Duodenal mucosa (tissue), 2 donors: ENCODE data around the gene NUP210.

Experiments
- H3K27ac ChIP-seq: one replicate; pipeline ENCODE4 v1.7.0; 2013; ENCODE audit warnings: low read depth, low read length
- H3K27me3 ChIP-seq, 2 donors: one replicate each; pipeline ENCODE4 v1.7.0; 2013; ENCODE audit warnings: low read length in 2 of 2, control low read depth in 1 of 2; ENCODE audit not compliant: insufficient read depth in 2 of 2, control insufficient read depth in 1 of 2
- H3K36me3 ChIP-seq, 2 donors: one replicate each; pipeline ENCODE4 v1.7.0; 2013; ENCODE audit warnings: low read length in 2 of 2, control low read depth in 1 of 2; ENCODE audit not compliant: insufficient read depth in 2 of 2, control insufficient read depth in 1 of 2
- H3K4me1 ChIP-seq, 2 donors: one replicate each; pipeline ENCODE4 v1.7.0; 2013; ENCODE audit warnings: low read length in 2 of 2, control low read depth in 1 of 2; ENCODE audit not compliant: insufficient read depth in 2 of 2, control insufficient read depth in 1 of 2
- H3K4me3 ChIP-seq, 2 donors: one replicate each; pipeline ENCODE4 v1.7.0; 2013; ENCODE audit warnings: low read length in 2 of 2, low read depth in 1 of 2
- H3K9ac ChIP-seq, 2 donors: one replicate each; pipeline ENCODE4 v1.7.0; 2013; ENCODE audit warnings: low read length in 2 of 2, low read depth in 1 of 2
- H3K9me3 ChIP-seq, 2 donors: one replicate each; pipeline ENCODE4 v1.7.0; 2013; ENCODE audit warnings: low read length in 2 of 2, control low read depth in 1 of 2; ENCODE audit not compliant: control insufficient read depth in 1 of 2

The NUP210 gene

DNA sequence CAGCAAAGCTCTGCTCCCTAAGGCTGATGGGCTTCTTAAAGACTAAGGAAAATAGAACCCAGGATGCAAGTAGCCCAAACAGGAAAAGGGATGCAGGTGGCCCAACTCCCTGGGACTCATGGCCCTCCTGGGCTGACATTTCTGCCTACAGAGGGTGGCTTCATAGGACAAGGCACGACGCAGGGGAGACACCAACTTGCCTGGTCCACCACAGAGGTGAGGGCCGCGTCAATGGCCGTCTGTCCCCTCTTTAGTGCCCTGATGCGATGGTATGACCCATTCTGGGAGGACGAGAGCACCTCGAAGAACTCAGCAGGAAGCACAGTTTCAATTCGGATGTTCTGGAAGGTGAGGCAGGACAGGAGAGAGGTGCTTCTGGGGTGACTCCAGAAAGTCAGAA, 44.0 kb downstream of the NUP210 start:
- Histone ChIP-seq H3K27me3 (no peaks in the 10 kb centered on the region), H3K36me3 (peaks cover 8 to 66% of the 10 kb centered on the region in 2 donors), H3K4me1 (no peaks in the 10 kb centered on the region), H3K9ac (no peak overlapping the region), H3K27ac (no peak overlapping the region), H3K9me3 (no peaks in the 10 kb centered on the region), H3K4me3 (no peak overlapping the region)

DNA sequence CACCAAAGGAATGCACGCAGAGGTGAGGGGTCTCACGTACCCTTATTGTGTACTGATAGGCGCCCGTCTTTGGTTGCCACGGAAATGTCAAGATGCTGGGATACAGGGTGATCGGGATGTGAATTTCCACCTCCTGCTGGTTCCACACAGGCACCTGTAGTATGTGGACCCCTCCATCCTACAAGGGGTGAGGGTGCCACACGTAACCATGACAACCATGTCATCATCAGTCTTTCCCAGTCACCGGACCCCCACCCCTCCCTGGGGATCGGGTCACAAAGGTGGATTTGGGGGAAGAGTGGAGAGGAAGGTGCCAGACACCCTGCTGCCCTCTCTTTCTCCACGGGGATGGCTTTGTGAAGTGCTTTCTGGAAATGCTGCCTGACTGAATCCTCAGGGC, 44.7 kb downstream of the NUP210 start:
- Histone ChIP-seq H3K4me1 (no peaks in the 10 kb centered on the region), H3K27ac (no peak overlapping the region), H3K9ac (no peak overlapping the region), H3K9me3 (no peaks in the 10 kb centered on the region), H3K27me3 (no peaks in the 10 kb centered on the region), H3K36me3 (peaks cover 8 to 70% of the 10 kb centered on the region in 2 donors), H3K4me3 (no peak overlapping the region)

DNA sequence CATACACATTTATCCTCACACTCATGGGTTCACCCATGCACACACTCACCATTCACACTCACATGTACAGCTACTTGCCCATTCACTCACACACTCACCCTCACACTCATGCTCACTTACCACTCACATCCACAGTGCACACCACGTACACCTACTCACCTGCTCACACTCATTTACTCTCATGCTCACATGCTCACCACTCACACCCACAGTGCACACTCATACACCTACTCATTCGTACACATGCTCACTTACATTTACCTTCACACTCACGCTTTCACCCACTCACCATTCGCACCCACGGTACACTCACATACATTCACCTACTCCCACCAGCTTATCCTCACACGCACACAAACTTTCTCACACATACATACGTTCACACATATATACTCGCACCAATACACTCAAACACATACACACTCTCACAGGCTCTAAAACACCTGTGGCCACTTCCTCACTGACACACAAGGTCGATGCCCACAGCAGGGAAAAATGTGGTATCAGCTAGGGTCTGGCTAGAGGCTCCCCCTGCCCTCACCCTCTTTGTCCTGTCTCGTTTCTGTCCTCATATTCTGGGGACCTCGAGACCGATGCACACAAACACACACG, 46.0 kb downstream of the NUP210 start:
- Histone ChIP-seq H3K9ac (no peak overlapping the region), H3K4me1 (no peaks in the 10 kb centered on the region), H3K27me3 (no peaks in the 10 kb centered on the region), H3K27ac (no peak overlapping the region), H3K4me3 (no peak overlapping the region), H3K9me3 (no peaks in the 10 kb centered on the region), H3K36me3 (peaks cover 8 to 70% of the 10 kb centered on the region in 2 donors)

DNA sequence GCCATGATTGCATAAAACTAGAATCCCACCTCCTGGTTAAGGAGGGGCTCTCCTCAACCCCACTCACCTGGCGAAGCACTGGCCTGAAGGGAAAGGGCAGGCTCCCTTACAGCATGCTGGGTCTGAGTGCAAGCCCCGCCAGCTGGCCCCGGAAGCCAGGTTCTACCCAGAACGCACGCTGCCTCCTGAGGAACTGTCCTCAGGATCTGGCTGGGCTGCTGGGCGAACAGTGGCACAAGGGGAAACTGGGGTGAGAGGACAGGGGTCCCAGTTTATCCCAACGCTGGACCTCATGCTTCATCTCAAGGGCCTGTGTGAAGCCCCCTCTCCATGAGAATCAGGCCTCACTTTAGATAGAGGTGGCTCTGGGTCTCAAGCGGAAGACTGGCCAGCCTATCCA, 47.5 kb downstream of the NUP210 start:
- Histone ChIP-seq H3K4me1 (no peaks in the 10 kb centered on the region), H3K36me3 (peaks cover 4 to 66% of the 10 kb centered on the region in 2 donors), H3K4me3 (no peak overlapping the region), H3K9ac (no peak overlapping the region), H3K27me3 (no peaks in the 10 kb centered on the region), H3K27ac (no peak overlapping the region), H3K9me3 (no peaks in the 10 kb centered on the region)

DNA sequence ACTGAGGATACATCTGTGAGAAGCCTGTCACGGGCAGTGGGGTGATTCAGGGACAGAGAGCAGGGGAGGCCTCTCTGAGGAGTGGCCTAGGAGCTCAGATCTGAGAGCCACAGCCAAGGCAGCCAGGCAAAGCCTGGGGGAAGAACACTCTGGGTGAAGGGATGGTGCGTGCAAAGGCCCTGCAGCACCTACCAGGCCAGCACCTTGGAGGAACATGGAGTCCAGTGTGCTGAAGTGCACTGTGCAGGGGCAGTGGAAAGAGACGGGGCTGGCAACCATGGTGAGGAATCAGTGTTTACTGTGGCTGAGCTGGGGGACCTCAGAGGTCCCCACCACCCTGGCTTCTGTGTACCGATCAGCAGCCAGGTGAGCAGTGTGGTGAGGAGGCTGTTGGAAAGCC, 48.0 kb downstream of the NUP210 start:
- Histone ChIP-seq H3K4me1 (no peaks in the 10 kb centered on the region), H3K9me3 (no peaks in the 10 kb centered on the region), H3K36me3 (peaks cover 4 to 66% of the 10 kb centered on the region in 2 donors), H3K27me3 (no peaks in the 10 kb centered on the region), H3K4me3 (no peak overlapping the region), H3K27ac (no peak overlapping the region), H3K9ac (no peak overlapping the region)

DNA sequence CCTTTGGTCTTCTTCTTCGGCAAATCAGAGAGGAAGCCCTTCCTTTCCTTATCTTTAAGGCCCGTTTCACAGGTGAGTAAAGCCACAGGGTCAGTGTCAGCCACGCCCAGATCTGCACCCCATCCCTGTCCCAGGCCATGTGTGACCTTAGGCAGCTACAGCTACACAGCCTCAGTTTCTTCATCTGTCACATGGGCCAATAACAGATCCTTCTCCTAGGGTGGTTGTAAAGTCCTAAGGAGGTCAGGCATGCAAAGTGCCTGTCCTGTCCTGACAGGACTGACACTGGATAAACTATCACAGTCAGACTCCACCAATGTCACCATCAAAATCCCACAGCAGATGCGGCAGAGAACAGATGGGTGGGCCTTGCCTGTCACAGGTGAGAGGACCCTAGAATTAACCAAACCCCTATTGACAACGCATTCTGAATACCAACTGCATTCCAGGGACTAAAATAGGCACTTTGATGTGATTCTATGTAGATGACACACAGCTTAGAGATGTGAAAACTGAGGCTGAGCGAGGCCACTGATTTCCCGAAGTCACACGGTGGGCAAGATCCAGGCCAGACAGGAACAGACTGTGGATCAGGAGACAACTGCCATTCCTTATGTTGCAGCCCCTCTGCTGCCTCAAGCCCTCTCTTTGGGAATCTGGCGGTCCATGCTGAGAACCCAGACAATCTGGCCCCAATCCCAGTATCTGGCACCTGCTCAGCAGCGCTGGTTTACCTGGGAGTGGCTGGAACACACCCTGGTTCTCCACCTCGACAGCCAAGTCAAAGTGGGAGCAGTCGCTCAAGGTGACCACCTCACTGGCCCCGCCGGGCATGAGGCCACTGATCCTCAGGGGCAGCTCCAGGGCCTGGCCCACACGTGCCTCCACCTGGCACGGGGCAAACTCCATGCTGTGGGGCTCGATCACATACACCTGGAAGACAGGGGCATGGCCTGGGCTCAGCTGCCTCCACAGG, 48.7 kb downstream of the NUP210 start:
- Histone ChIP-seq H3K9ac (no peak overlapping the region), H3K27ac (no peak overlapping the region), H3K27me3 (no peaks in the 10 kb centered on the region), H3K4me1 (no peaks in the 10 kb centered on the region), H3K4me3 (no peak overlapping the region), H3K9me3 (no peaks in the 10 kb centered on the region), H3K36me3 (peaks cover 4 to 65% of the 10 kb centered on the region in 2 donors)

DNA sequence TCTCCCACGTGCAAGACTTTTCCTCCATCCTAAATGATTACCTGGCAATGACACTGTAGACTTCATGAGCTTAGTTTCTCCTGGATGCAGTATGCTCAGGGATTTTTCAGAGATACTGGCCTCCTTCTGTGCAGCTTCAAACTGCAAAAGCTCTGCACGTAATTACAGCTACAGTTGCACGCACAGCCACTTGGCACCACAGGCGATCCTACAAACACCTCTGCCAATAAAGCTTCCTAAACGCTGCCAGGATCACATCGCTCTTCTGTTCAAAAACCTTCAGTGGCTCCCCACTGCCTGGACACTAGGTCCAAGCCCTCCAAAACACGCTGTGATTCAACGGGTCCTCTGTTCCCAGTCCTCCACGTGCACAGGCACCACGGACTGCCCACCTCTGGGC, 49.5 kb downstream of the NUP210 start:
- Histone ChIP-seq H3K9me3 (no peaks in the 10 kb centered on the region), H3K27me3 (no peaks in the 10 kb centered on the region), H3K4me3 (no peak overlapping the region), H3K9ac (no peak overlapping the region), H3K27ac (no peak overlapping the region), H3K4me1 (no peaks in the 10 kb centered on the region), H3K36me3 (peaks cover 4 to 60% of the 10 kb centered on the region in 2 donors)

DNA sequence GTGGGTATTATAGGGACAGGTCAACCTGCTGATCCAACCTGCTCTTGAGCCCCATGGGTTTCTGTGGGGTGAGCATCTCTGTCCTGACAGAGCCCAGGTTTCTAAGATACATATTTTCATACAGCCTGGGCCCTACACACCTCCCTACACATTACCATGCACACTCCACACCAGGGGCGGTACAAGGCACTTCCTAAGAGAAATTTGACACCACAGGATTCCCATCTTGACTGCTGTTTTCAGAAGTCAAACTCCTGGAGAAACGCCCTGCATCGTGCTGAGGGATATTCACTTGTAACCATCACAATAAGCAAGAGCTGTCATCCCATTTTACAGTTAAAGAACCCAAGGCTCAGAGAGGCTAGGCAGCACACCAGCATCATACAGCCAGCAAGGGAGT, 50.1 kb downstream of the NUP210 start:
- Histone ChIP-seq H3K9me3 (no peaks in the 10 kb centered on the region), H3K27ac (no peak overlapping the region), H3K4me3 (no peak overlapping the region), H3K27me3 (no peaks in the 10 kb centered on the region), H3K9ac (no peak overlapping the region), H3K36me3 (peaks cover 4 to 61% of the 10 kb centered on the region in 2 donors), H3K4me1 (no peaks in the 10 kb centered on the region)

DNA sequence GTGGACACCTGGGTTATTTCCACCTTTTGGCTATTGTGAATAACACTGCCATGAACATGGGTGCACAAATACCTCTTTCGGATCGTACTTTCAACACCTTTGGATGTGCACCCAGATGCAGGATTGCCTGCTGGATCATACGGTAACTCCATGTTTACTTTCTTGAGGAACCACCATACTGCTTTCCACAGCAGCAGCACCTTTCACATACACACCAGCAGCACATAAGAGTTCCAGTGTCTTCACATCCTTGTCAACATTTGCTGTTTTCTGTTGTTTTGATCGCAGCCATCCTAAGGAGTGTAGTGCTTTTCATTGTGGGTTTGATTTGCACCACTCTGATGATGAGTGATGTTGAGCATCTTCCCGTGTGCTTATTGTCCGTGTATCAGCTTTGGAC, 51.3 kb downstream of the NUP210 start:
- Histone ChIP-seq H3K36me3 (peaks cover 0 to 57% of the 10 kb centered on the region in 2 donors), H3K9ac (no peak overlapping the region), H3K4me1 (no peaks in the 10 kb centered on the region)

DNA sequence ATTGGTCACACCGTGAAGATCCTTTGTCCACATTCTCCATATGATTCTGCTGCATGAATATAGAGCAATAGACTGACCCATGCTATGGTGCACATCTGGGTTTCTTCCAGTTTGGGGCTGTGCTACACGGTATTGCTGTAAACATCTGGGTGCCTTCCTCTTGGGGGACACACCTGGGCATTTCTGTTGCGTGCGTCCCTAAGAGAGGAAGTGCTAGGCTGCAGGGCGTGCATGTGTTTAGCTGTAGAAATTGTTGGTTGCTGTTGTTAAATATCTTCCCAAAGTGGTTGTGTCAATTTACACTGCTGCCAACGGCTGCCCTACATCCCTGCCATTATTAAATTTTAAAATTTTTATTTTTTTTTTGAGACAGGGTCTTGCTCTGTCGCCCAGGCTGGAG, 52.4 kb downstream of the NUP210 start:
- H3K4me3 ChIP-seq = no peak overlapping the region
- no peaks in the 10 kb centered on the region for H3K27me3 ChIP-seq
- H3K4me1 ChIP-seq = no peaks in the 10 kb centered on the region
- H3K27ac ChIP-seq = no peak overlapping the region
- no peaks in the 10 kb centered on the region for H3K9me3 ChIP-seq
- no peak overlapping the region for H3K9ac ChIP-seq
- H3K36me3 ChIP-seq = peaks cover 0 to 59% of the 10 kb centered on the region in 2 donors

More for the DNA sequence above, 51.3 kb downstream of the NUP210 start:
- Histone ChIP-seq H3K27me3 (no peaks in the 10 kb centered on the region), H3K27ac (no peak overlapping the region), H3K4me3 (no peak overlapping the region), H3K9me3 (no peaks in the 10 kb centered on the region)
